K562 (cell line): Measurements from ENCODE around the gene LRP1. TPM values are rescaled to one million over a fixed set of nuclear protein-coding genes. Genes with fewer than 3 reads are reported as not detected.

Source experiments
- BRF1 ChIP-seq: IDR thresholded peaks from 3 replicates; pipeline ENCODE4 v1.6.1; 2011; ENCODE audit warnings: borderline replicate concordance, mild to moderate bottlenecking; ENCODE audit not compliant: insufficient read length; ENCODE audit errors: extremely low read depth
- EGR1 ChIP-seq: fragments of 450-650 bp; conservative IDR thresholded peaks from 2 replicates; pipeline ENCODE4 v1.6.1; 2017; ENCODE audit warnings: mild to moderate bottlenecking
- GATAD2A ChIP-seq: fragments of 450-650 bp; IDR thresholded peaks from 2 replicates; pipeline ENCODE4 v1.6.1; 2017
- JUNB ChIP-seq: fragments of 450-650 bp; formaldehyde crosslinking; conservative IDR thresholded peaks from 2 replicates; pipeline ENCODE4 v1.4.0; 2020; ENCODE audit warnings: mild to moderate bottlenecking
- KDM5B ChIP-seq: fragments of 200-600 bp; sonication (generic); IDR thresholded peaks from 2 replicates; pipeline ENCODE4 v1.6.1; 2012; ENCODE audit warnings: low read depth, mild to moderate bottlenecking, moderate library complexity, low read length, control low read depth, inconsistent platforms; ENCODE audit not compliant: insufficient replicate concordance
- MAX ChIP-seq: sonication (generic); formaldehyde crosslinking; IDR thresholded peaks from 2 replicates; pipeline ENCODE4 v1.9.0; 2022; ENCODE audit warnings: mild to moderate bottlenecking, missing genetic modification reagents
- MTA2 ChIP-seq: fragments of 450-650 bp; IDR thresholded peaks from 2 replicates; pipeline ENCODE4 v1.6.1; 2016; ENCODE audit warnings: low read depth
- NFRKB ChIP-seq: fragments of 450-650 bp; IDR thresholded peaks from 2 replicates; pipeline ENCODE4 v1.6.1; 2016; ENCODE audit warnings: low read depth
- PHB2 ChIP-seq: fragments of 450-650 bp; IDR thresholded peaks from 2 replicates; pipeline ENCODE4 v1.6.1; 2017; ENCODE audit warnings: low read depth
- RBM14 ChIP-seq: fragments of 200-400 bp; formaldehyde crosslinking; IDR thresholded peaks from 2 replicates; pipeline ENCODE4 v1.6.1; 2018; ENCODE audit warnings: low read depth, mild to moderate bottlenecking, low read length, moderate library complexity, borderline replicate concordance; ENCODE audit not compliant: insufficient read depth
- TAL1 ChIP-seq: fragments of 450-650 bp; IDR thresholded peaks from 2 replicates; pipeline ENCODE4 v1.6.1; 2016; ENCODE audit warnings: mild to moderate bottlenecking
- TCF7L2 ChIP-seq: fragments of 150-350 bp; IDR thresholded peaks from 2 replicates; pipeline ENCODE4 v1.6.1; 2016; ENCODE audit warnings: low read depth, mild to moderate bottlenecking, low read length, moderate library complexity
- THRA ChIP-seq: fragments of 450-650 bp; IDR thresholded peaks from 2 replicates; pipeline ENCODE4 v1.6.1; 2017; ENCODE audit warnings: mild to moderate bottlenecking, moderate library complexity
- TSHZ1 ChIP-seq: fragments of 250-450 bp; sonication (Bioruptor Pico); IDR thresholded peaks from 2 replicates; pipeline ENCODE4 v1.4.0; 2020; ENCODE audit warnings: mild to moderate bottlenecking, moderate library complexity
- ZHX1 ChIP-seq: fragments of 150-350 bp; conservative IDR thresholded peaks from 2 replicates; pipeline ENCODE4 v1.6.1; 2014; ENCODE audit warnings: low read length
- ZNF143 ChIP-seq: sonication (generic); formaldehyde crosslinking; IDR thresholded peaks from 2 replicates; pipeline ENCODE4 v1.9.0; 2022; ENCODE audit warnings: mild to moderate bottlenecking, missing genetic modification reagents
- ZNF551 ChIP-seq: fragments of 250-450 bp; sonication (Bioruptor Pico); IDR thresholded peaks from 2 replicates; pipeline ENCODE4 v1.5.0; 2021; ENCODE audit warnings: mild to moderate bottlenecking, moderate library complexity
- ZNF717 ChIP-seq: fragments of 250-450 bp; sonication (Bioruptor Pico); IDR thresholded peaks from 2 replicates; pipeline ENCODE4 v1.5.0; 2021
- ZNF75A ChIP-seq: fragments of 450-650 bp; formaldehyde crosslinking; IDR thresholded peaks from 2 replicates; pipeline ENCODE4 v1.4.0; 2020; ENCODE audit warnings: mild to moderate bottlenecking
- polyA plus RNA-seq, 8 experiments: library from polyadenylated mRNA; depleted of rRNA in 4 of 8; stranded (reverse) in 5 of 8; unstranded in 3 of 8; fragments of >200 nt; fragmentation: Nextera tagmentation in 2 of 8; fragmentation: Illumina TruSeq in 1 of 8; extraction: Ambion mirVana in 2 of 8; extraction: Trizol in 1 of 8; gene quantifications; 2 replicates each; pipeline versions ENCODE4 v1.2.1 to v1.2.3, GENCODE V29; 2011 to 2014; ENCODE audit warnings: inconsistent platforms in 1 of 8, missing spikeins in 1 of 8
- total RNA-seq, 7 experiments: library from RNA; depleted of rRNA in 6 of 7; stranded (reverse); fragments of >200 nt in 6 of 7; fragmentation: Illumina TruSeq in 2 of 7; extraction: Trizol in 2 of 7; gene quantifications; 2 replicates each; pipeline versions ENCODE4 v1.2.1 to v1.2.3, GENCODE V29; 2011 to 2021; ENCODE audit warnings: low replicate concordance in 1 of 7

Gene LRP1
- total and polyA plus RNA-seq, 9 of the 15 experiments (the other 6 are each of a cell fraction or from before 2014, with no cell fraction given): 0.04 to 0.64 (median 0.19) TPM; not detected in 2

- TF ChIP-seq RBM14: no peak
- no peak for TF ChIP-seq NFRKB
- no peak for TF ChIP-seq EGR1
- TF ChIP-seq ZNF75A (CRISPR knock-in tag): no peak
- TF ChIP-seq ZNF143: no peak
- no peak for TF ChIP-seq BRF1
- TF ChIP-seq ZNF551: no peak
- 0 out of 2 replicates have a peak, but pooled peaks have one; percentile 20 for TF ChIP-seq MTA2
- TF ChIP-seq JUNB: no peak
- no peak for TF ChIP-seq ZHX1
- peak; percentile 51; the same call in 1 of the 2 replicates for TF ChIP-seq MAX (CRISPR knock-in tag)
- TF ChIP-seq TCF7L2: no peak
- no peak for TF ChIP-seq THRA
- no peak for TF ChIP-seq GATAD2A
- TF ChIP-seq ZNF717 (CRISPR knock-in tag): no peak
- TF ChIP-seq PHB2: no peak
- TF ChIP-seq TSHZ1 (CRISPR knock-in tag): no peak
- peak; percentile 39 for TF ChIP-seq KDM5B
- TF ChIP-seq TAL1: peak; percentile 68; the same call in 1 of the 2 replicates
Observed at GRCh38 chr12:57101892-57102695, 26.2 kb upstream of the LRP1 start (continued).
